Epithelial cell of prostate (primary cell): Measurements from ENCODE around the gene NDUFS1.

Experiments used
- DNase-seq: peaks from one replicate; pipeline ENCODE4 v3.0.0-alpha.2; 2011; ENCODE audit warnings: low read depth, low spot score
- H3K27ac ChIP-seq: fragments of 450-650 bp; 2 replicates; pipeline ENCODE4 v1.5.1; 2017; ENCODE audit warnings: mild to moderate bottlenecking

Gene NDUFS1

GRCh38 chr2:206075113-206075512 lies 84.1 kb downstream of the NDUFS1 start:
- DNase-seq = no peak
- no peak overlapping the region for H3K27ac ChIP-seq

- no peak for DNase-seq
- no peak overlapping the region for H3K27ac ChIP-seq
Measured at GRCh38 chr2:206071807-206072206, 87.4 kb downstream of the NDUFS1 start.

- DNase-seq = no peak
- no peak overlapping the region for H3K27ac ChIP-seq
Measured at GRCh38 chr2:206069417-206069816, 89.8 kb downstream of the NDUFS1 start.

GRCh38 chr2:206068207-206068606 lies 91.0 kb downstream of the NDUFS1 start:
- H3K27ac ChIP-seq = no peak overlapping the region
- no peak for DNase-seq
